ENCODE data around the gene MYBPH.

MYBPH gene

GRCh38 chr1:203178083-203178482 is 2.5 kb upstream of the MYBPH start:
- no peak for DNase-seq

- DNase-seq, result no peak
Observed at GRCh38 chr1:203177470-203178039, 1.9 kb upstream of the MYBPH start.

DNA sequence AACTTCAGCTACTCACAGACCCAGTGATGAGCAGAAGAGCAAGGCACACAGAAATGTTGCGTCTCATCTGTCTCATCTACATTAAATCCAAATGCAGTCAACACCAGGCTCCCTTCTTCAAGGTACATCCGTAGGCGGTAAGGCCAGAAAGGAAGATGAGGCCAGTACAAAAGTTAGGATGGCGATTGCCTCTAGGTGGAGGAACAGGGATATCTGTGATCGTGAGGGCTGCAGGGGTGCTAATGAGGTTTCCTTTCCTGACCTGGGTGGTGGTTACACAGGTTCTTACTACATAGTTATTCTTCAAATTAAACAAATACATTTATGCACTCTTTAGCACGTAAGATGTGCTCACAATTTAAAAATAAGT is 1.4 kb upstream of the MYBPH start:
- no peak for DNase-seq

DNA sequence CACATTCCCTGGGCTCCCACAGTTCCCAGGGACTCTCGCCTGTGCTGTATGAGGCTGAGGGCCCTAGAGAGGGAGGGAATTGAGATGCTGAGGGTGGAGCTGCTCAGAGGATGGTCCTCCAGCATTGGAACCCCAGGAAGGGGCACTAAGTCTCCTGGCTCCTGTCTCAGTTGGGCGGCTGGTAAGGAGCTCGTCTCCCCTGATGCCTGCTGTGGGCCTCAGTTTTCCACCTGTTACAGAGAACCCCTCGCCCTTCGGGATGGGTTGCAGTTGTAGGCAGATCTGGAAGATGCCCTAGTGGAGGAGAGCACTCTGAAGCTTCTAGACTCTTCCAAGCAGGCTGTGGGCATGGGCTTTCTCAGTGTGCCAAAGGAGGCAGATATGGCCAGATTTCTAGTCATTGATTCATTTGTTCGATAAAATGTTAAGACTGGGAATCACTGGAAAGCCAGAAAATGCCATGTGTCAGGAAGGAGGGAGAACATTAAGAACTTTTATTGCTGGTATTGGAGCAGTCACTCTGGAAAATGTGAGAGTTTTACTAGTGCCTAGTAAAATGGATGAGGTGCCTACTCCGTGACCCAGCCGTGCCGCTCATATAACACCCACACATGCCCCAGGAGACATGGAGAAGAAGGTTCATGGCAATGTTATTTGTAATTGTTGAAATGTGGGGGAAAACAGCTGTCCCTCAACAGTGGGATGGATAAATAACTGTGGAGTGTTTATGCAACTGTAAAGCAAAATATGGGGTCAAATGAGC is 828 bp upstream of the MYBPH start:
- no peak for DNase-seq

DNA sequence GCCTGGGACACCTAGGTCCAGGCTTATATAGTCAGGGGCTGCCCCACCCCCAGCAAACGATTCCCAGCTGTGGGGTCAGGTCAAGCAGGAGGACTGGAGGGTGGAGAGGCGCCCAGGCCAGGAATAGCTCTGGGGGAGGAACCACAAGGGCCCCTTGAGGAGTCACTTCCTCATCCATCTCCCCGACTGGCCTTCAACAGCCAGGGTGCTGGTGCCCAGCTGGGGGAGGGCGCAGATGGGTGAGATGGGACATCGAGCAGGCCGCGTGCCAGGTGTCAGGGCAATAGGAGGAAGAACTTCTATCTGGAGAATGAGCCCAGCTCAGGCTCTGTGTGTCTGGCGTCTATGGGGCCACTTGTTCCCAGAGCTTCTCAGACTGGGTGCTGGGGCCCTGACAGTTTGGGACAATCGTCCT is 208 bp upstream of the MYBPH start:
- no peak for DNase-seq

GRCh38 chr1:203174324-203174985 is 1.2 kb downstream of the MYBPH start:
- no peak for DNase-seq

GRCh38 chr1:203173566-203173965 is 2.1 kb downstream of the MYBPH start:
- DNase-seq, result no peak

DNA sequence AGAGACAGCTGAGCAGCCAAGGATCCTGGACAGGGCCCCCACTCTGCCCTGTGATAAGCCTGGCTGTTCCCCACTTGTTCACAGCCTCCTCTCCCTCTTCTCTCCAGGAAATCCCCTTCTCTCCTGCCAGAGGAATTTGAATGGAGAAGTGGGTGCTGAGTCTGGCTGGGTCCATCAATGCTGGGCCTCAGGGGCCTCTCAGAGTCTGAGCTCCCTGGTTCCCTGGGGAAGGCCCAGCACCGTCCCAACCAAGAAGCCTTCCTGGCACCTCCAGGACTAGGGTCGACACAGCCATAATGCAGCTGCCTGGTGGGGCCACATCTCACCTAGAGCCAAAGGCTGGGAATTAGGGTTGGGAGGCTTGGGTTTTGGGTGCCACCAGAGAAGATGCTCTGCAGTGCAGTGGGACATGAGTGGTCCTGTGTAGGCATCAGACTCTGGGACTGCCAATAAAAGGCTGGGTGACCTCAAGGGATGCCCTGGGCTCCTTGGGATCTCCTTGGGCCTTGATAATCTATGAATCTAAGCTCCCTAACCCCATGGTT is 2.5 kb downstream of the MYBPH start:
- DNase-seq, result no peak

GRCh38 chr1:203172184-203173010 is 3.2 kb downstream of the MYBPH start:
- peak; percentile 33 for DNase-seq

DNA sequence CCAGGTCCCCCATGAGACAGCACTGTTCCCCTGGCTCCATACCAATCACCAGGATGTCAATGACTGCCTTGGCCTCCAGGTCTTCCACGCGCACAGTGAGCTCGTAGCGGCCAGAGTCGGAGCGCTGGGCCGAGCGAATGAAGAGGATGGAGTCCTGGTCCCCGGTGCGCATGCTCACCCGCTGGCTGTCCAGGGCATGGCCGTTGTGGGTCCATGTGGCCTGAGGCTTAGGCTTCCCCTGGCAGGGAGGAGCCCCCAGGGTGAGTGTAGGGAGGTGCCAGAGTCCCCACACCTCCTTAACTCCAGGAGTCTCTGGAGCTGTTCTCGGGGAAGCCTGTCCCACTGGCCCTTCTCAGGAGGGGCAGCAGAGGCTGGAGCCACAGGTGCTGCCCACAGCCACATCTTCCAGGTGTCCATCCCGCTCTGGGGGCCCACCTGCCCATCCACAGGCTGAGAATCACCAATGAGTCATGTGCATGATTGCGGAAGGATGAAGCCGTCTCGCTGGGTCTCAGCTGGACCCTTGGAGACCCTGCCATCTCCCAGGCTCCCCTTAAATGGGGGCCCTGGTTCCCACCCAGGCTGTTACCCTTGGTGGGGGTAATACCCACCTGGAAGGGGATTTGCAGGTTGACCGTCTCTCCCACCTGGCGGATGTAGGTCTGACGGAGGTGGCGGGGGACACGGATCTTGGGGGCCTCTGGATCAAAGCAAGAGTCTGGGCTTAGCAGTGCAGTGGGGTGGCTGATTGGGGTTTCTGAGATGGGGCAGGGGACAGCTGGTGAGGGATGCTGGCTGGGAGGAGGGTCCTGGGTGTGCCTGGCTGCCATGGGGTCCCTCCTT is 4.1 kb downstream of the MYBPH start:
- no peak for DNase-seq

- no peak for DNase-seq
Observed at GRCh38 chr1:203170625-203171330, 4.8 kb downstream of the MYBPH start.

- no peak for DNase-seq
Observed at GRCh38 chr1:203169770-203170520, 5.7 kb downstream of the MYBPH start.

DNA sequence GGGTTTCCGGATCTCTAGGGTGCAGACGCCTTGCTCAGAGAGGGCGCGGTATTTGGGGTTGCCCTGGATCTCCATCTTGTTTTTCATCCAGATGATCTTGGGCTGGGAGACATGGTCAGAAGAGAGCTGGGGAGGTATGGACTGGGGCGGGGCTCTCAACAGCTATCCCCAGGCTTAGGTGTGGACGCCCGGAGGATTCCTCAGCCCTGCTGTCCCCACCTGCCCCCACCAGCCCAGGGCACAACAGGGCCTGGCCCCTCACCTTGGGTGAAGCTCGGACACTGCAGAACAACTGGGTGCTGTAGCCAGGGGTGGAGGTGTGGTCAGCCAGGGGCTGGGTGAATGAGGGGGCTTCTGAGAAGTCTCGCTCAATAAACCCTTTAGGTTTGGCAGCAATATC is 6.6 kb downstream of the MYBPH start:
- DNase-seq, result no peak

DNA sequence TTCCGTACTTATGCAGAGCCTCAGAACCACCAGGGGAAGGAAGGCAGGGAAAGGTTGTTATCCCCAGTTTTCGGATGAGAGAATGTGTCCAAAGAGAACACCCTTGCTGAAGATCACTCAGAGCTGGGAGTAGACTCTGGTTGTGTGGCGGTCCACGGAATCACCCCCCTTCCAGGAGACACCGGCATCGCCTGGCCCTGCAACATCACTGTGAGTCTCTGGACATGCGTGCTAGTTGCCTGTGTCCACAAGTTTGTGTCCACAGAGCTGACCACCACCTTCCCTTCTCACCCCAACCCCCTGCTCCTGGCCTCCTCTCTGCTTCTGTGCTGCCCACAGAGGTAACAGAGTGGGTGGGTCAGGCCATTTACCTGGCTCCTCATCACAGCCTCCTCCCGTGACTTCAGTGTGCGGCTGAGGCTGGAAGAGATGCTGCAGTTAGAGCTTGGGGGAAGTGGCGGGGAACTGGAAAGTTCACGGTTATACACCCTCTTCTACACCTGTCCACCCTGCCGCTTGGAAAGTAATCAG is 7.3 kb downstream of the MYBPH start:
- no peak for DNase-seq

- DNase-seq, result no peak
Observed at GRCh38 chr1:203167913-203168200, 7.8 kb downstream of the MYBPH start.

DNA sequence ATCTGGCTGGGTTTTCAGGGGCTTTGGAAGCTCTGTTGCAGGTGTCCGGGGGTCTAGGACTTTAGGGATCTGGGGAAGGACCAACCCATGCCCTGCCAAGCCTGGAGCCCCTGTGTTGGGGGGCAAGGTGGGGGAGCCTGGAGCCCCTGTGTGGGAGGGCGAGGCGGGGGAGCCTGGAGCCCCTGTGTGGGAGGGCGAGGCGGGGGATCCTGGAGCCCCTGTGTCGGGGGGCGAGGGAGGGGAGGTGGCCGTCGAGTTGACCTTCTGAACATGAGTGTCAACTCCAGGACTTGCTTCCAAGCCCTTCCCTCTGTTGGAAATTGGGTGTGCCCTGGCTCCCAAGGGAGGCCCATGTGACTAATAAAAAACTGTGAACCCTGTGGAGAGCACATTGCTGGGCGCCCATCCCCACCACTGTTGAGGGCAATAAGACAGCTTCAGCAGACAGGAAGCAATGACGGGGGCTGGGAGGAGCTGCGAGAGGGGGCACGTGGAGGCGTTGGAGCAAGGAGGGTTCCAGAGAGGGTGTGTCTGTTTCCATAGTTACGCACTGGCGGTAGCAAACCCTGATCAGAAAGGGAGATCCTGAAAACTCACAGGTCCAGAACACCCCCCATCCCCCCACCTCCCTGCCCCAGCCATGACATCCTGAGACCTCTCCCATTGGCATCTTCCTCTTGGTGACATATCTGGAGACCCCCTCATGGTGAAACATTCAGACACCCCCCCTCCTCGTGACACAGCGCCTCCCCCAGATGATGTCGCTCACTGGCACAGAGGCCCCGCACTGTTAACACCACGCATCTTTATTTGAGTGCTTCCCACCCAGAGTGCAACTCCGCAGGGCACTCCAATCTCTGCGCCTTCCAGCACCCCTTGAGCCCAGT is 8.4 kb downstream of the MYBPH start:
- no peak for DNase-seq

GRCh38 chr1:203166192-203166940 is 9.3 kb downstream of the MYBPH start:
- DNase-seq, result no peak

DNA sequence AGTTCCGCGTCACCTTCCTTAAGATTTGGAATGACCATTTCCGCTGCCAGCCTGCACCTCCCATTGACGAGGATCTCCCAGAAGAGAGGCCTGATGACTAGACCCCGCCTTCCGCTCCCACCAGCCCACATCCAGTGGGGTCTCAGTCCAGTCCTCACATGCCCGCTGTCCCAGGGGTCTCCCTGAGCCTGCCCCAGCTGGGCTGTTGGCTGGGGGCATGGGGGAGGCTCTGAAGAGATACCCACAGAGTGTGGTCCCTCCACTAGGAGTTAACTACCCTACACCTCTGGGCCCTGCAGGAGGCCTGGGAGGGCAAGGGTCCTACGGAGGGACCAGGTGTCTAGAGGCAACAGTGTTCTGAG is 9.8 kb downstream of the MYBPH start:
- no peak for DNase-seq
